RWPE2 (cell line): ENCODE data around the gene SH2D1B.

Experiments used
- ATAC-seq: fragments of 200-7000 bp; cut with Tn5 transposase; 3 replicates; pipeline ENCODE4 v1.9.1; 2021; ENCODE audit warnings: low read depth
- DNase-seq: peaks from one replicate; pipeline ENCODE4 v3.0.0-alpha.2; 2020; ENCODE audit warnings: low spot score
- H3K27ac ChIP-seq: fragments of 450-650 bp; 2 replicates; pipeline ENCODE4 v1.5.1; 2017; ENCODE audit warnings: mild to moderate bottlenecking; ENCODE audit not compliant: poor library complexity, severe bottlenecking
- H3K27me3 ChIP-seq: fragments of 250-450 bp; sonication (Bioruptor Pico); 2 replicates; pipeline ENCODE4 v1.5.1; 2021; ENCODE audit warnings: mild to moderate bottlenecking, moderate library complexity; ENCODE audit not compliant: insufficient read depth, poor library complexity, severe bottlenecking
- H3K36me3 ChIP-seq: fragments of 250-450 bp; sonication (Bioruptor Pico); 2 replicates; pipeline ENCODE4 v1.5.1; 2020; ENCODE audit warnings: low read depth, mild to moderate bottlenecking, moderate library complexity
- H3K4me1 ChIP-seq: fragments of 250-450 bp; sonication (Bioruptor Pico); 2 replicates; pipeline ENCODE4 v1.5.1; 2021; ENCODE audit warnings: mild to moderate bottlenecking, moderate library complexity; ENCODE audit not compliant: insufficient read depth, poor library complexity, severe bottlenecking
- H3K4me3 ChIP-seq: fragments of 250-450 bp; sonication (Bioruptor Pico); 2 replicates; pipeline ENCODE4 v1.5.1; 2021; ENCODE audit warnings: mild to moderate bottlenecking, moderate library complexity; ENCODE audit not compliant: severe bottlenecking
- H3K9me3 ChIP-seq: fragments of 250-450 bp; sonication (Bioruptor Pico); 2 replicates; pipeline ENCODE4 v1.5.1; 2021; ENCODE audit warnings: mild to moderate bottlenecking, moderate library complexity; ENCODE audit not compliant: severe bottlenecking
- CTCF ChIP-seq: fragments of 450-650 bp; IDR thresholded peaks from one replicate; pipeline ENCODE4 v1.5.1; 2017; ENCODE audit warnings: mild to moderate bottlenecking, moderate library complexity; ENCODE audit not compliant: poor library complexity, severe bottlenecking

Gene SH2D1B

DNA sequence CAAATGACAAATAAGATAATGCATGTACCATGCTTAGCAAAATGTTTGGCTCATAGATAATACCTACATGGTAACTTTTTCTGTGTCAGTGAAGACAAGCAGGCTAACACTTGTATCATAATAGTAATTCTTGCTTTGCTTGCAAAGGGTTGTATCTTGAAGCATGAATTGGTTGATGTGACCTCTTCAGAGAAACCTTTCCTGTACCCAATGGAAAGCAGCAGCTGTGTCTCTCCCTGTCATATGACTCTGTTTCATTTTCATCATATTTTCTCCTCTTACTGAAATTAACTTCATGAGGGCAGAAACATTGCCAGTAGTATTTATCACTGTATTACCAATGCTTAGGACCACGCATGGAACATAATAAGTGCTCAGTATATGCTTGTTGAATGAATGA lies 4.4 kb downstream of the SH2D1B start:
- no peaks in the 10 kb centered on the region for H3K9me3 ChIP-seq
- H3K36me3 ChIP-seq: no peaks in the 10 kb centered on the region
- H3K4me1 ChIP-seq: peaks cover 11% of the 10 kb centered on the region
- H3K4me3 ChIP-seq: no peak overlapping the region
- no peak overlapping the region for H3K27ac ChIP-seq
- DNase-seq: no peak
- TF ChIP-seq CTCF: no peak
- no peak for ATAC-seq
- H3K27me3 ChIP-seq: no peaks in the 10 kb centered on the region

DNA sequence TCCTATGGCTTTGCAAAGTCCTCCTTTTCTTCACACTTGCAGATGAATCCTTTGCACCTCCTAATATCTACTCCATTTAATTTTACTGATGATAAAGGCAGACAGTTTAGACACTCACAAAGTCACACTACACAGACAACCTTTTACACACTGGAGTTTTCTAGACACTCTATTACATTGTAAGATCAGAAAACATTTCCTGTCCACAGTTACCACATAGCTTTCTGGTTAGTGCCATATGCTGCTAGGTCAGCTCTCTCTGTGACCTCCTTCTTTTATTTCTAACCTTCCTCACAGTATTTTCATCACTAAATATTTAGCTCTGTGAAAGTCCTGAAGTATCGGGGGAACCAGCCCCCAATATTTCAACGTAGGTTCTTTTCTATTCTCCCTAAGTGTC lies 5.1 kb downstream of the SH2D1B start:
- H3K4me1 ChIP-seq: peaks cover 11% of the 10 kb centered on the region
- H3K4me3 ChIP-seq: no peak overlapping the region
- ATAC-seq: no peak
- no peaks in the 10 kb centered on the region for H3K9me3 ChIP-seq
- no peak overlapping the region for H3K27ac ChIP-seq
- H3K27me3 ChIP-seq: no peaks in the 10 kb centered on the region
- no peak for TF ChIP-seq CTCF
- DNase-seq: no peak
- H3K36me3 ChIP-seq: no peaks in the 10 kb centered on the region

DNA sequence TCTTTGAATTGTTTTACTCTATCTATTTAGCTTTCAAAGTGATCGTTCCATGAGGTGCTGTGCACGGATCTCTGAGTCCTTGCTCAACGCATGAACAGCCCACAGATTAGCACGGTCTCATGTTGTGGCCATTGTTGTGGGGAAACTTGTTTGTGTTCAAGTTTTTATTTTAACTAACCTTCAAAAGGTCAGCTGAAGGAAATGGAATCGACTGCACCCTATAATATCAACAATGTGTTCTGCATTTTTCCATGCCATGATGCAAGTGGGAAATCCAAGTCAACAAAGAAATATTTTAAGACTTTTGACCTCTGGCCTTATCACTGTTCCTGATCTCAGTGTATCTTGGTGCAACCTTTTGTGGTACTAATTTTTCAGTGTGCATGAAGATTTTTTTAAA lies 6.1 kb downstream of the SH2D1B start:
- H3K36me3 ChIP-seq: no peaks in the 10 kb centered on the region
- TF ChIP-seq CTCF: no peak
- no peaks in the 10 kb centered on the region for H3K27me3 ChIP-seq
- H3K4me3 ChIP-seq: no peak overlapping the region
- peaks cover 11% of the 10 kb centered on the region for H3K4me1 ChIP-seq
- no peaks in the 10 kb centered on the region for H3K9me3 ChIP-seq
- DNase-seq (no peak), ATAC-seq (no peak)
- no peak overlapping the region for H3K27ac ChIP-seq

DNA sequence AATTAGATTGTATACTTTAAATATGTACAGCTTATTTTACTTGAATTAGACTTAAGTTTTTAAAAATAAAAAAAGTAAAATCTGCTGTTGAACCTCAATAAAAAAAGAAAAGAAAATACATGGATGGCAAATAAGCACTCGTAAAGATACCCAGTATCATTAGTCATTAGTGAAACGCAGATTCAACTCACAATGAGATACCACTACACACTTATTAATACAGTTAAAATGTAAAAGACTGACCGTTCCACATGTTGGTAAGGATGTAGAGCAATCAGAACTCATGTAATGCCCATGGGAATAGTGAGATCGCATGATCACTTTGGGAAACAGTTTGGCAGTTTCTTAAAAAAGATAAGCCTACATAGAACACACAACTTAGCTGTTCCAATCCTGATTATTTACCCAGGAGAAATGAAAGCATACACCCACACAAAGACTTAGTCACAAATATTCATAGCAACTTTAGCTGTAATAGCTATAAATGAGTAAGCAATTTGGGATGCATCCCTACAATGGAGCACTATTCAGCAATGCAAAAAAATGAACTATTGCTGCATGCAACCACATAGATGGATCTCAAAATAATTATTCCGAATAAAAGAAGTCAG lies 7.3 kb downstream of the SH2D1B start:
- no peak for TF ChIP-seq CTCF
- no peaks in the 10 kb centered on the region for H3K36me3 ChIP-seq
- H3K27ac ChIP-seq: no peak overlapping the region

DNA sequence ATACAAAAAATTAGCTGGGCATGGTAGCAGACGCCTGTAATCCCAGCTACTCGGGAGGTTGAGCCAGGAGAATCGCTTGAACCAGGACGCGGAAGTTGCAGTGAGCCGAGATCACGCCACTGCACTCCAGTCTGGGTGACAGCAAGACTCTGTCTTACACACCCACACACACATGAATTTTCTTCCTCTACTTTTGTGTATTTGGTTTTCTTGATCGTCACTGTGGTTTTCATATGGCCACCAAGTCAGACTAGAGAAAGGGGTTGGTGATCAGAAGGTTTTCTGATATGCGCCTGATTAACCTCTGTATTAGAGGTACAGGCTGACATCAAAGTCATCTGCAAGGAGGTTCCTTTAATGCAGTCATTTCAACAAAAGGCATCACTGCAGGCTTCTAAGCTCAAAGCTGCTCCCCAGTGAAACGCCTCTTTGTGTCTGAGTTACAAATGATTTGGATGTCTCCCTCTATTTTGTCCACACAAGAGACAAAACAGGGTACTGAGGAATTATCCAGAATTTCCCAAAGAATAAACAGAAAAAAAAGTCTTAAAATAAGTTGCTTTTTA lies 11.1 kb downstream of the SH2D1B start:
- Histone ChIP-seq H3K36me3 (no peaks in the 10 kb centered on the region), H3K4me1 (peaks cover 11% of the 10 kb centered on the region), H3K9me3 (no peaks in the 10 kb centered on the region), H3K4me3 (no peak overlapping the region), H3K27ac (no peak overlapping the region), H3K27me3 (no peaks in the 10 kb centered on the region)
- TF ChIP-seq CTCF: no peak
- DNase-seq (no peak), ATAC-seq (no peak)

More for the DNA sequence above, 7.3 kb downstream of the SH2D1B start:
- Histone ChIP-seq H3K27me3 (no peaks in the 10 kb centered on the region), H3K4me3 (no peak overlapping the region), H3K4me1 (peaks cover 11% of the 10 kb centered on the region), H3K9me3 (no peaks in the 10 kb centered on the region)
- no peak for DNase-seq
- peak; percentile 95 for ATAC-seq
